NCI-H2029 (cell line): ENCODE data around the gene CEP95.
"Not testable (repeated sequence)": the region's sequence is repeated elsewhere in the genome, so short reads cannot be mapped to it uniquely, and the experiment has no call there.

Source experiments
- DNase-seq: peaks from one replicate; lab custom pipeline; 2025; lab: John Stamatoyannopoulos, UW

Gene CEP95

GRCh38 chr17:64573214-64573613, 66.4 kb downstream of the CEP95 start:
- DNase-seq: no peak

DNA sequence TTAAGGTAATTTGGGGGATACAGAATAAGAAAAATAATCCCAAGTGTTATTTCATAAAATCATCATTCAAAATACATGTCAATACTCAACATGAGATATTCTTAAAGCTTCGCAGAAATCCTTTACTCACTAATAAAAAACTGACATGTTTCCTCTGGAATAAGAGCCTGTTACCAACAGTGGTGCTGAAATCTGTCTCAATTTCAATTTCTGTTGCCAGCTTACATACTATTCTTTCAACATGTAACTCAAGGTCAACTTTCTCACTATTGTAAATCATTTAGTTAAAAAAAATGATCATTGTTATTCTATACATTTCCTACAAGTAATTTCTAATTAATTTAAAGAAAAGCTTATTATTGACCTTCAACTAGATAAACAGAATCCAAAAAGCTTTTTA, 67.9 kb downstream of the CEP95 start:
- DNase-seq: no peak

DNA sequence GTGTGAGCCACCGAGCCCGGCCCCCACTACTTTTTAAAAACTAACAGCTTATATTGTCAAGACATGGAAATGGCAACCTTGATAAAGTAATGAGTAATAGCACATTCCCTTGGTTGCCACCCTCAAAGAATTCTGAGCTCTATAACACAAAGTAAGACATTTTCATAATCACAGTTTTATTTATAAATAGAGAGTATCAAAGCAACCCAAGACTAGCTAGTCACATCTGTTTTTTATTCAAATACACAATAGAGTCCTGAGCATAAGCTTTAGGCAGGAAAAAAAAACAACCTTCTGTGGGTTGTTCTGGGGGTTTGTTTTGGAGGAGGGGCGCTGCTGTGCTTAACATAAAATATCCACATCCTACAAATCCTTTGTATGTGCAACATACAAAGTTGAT, 68.7 kb downstream of the CEP95 start:
- DNase-seq: no peak

DNA sequence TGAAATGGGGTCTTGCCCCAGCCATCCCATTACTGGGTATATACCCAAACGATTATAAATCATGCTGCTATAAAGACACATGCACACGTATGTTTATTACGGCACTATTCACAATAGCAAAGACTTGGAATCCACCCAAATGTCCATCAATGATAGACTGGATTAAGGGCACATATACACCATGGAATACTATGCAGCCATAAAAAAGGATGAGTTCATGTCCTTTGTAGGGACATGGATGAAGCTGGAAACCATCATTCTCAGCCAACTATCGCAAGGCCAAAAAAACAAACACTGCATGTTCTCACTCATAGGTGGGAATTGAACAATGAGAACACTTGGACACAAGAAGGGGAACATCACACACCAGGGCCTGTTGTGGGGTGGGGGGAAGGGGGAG, 70.2 kb downstream of the CEP95 start:
- not testable (repeated sequence) for DNase-seq

- DNase-seq: no peak
These were observed 73.1 kb downstream of the CEP95 start for GRCh38 chr17:64579917-64580316.

GRCh38 chr17:64580384-64581315, 73.9 kb downstream of the CEP95 start:
- DNase-seq: no peak

DNA sequence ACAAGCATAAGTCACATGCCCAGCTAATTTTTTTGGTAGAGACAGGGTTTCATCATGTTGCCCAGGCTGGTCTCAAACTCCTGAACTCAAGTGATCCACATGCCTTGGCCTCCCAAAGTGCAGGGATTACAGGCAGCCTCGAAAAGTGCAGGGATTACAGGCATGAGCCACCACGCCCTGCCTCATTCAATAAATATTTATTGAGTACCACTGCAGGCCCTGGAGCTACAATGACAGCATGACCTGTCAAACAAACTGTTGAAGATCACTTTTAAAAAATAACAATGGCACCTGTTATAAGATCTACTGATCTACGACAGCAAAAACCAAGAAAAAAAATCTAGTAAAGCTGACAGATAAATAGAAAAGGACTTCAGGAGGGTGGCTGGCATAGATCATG, 76.3 kb downstream of the CEP95 start:
- no peak for DNase-seq

- DNase-seq: no peak
These were observed 78.4 kb downstream of the CEP95 start for GRCh38 chr17:64585146-64585545.
